SIG-M5 (cell line): ENCODE data around the gene B3GAT3.
"Not testable (repeated sequence)": the region's sequence is repeated elsewhere in the genome, so short reads cannot be mapped to it uniquely, and the experiment has no call there.

Source experiments
- DNase-seq: peaks from one replicate; lab custom pipeline; 2025; lab: John Stamatoyannopoulos, UW

Gene B3GAT3

GRCh38 chr11:62621567-62622470 is at the start of gene B3GAT3:
B3GAT3 (minus strand) TSS chr11:62621986; CDS start chr11:62621947, 39 bp downstream.
- DNase-seq: peak; percentile 46

GRCh38 chr11:62671236-62671607 is 49.4 kb upstream of the B3GAT3 start:
- DNase-seq: no peak

DNA sequence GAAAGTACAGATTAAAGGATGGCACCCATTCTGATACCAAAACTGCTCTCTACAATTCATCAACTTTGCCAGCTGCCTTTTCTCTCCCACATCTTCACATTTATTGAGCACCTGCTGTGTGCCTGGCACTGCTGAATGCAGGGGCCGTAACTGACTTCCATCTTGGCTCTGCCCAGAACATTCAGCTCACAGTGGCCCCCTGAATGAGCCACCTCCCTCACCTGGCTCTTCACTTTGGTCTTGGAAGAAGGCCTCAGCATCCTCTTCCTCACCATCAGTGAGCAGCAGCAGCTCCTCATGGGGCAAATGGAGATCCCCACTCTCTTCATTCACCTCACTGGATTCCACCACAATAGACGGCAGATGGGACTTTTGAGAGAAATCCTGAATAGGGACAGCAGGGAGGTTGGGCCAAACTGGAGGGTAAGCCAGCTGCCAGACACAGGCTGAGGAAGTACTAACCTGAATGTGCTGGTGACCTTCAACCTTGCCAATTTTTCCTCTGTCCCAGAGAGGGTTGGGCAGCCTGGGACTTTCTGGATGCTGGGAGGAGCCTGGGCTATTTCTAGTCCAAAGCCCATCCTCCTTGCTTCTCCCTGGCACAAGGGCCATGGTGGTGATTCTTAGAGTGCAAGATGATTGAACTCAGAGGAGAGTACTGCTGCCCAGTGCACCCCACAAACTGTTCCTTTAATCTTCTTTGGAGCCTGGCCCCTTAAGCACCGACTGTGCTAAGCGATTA is 47.8 kb upstream of the B3GAT3 start:
- DNase-seq: no peak

DNA sequence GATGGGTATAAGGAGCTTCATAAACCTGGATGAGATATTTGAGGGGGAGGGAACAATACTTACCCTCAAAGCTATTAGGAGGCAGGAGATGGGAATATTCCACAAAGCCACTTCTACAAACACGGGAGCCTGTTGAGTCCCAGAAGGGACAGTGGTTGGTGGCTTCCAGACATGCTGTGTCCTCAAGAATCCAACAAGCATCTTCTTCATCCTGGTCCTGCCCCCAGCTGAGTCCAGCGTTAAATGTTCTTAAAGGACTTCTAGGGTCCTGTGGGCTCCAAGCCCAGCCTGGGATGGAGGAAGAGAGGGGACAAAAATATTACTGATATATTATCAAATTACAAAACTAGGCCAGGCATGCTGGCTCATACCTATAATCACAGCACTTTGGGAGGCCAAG is 45.7 kb upstream of the B3GAT3 start:
- no peak for DNase-seq

GRCh38 chr11:62666259-62666926 is 44.6 kb upstream of the B3GAT3 start:
- DNase-seq: no peak

DNA sequence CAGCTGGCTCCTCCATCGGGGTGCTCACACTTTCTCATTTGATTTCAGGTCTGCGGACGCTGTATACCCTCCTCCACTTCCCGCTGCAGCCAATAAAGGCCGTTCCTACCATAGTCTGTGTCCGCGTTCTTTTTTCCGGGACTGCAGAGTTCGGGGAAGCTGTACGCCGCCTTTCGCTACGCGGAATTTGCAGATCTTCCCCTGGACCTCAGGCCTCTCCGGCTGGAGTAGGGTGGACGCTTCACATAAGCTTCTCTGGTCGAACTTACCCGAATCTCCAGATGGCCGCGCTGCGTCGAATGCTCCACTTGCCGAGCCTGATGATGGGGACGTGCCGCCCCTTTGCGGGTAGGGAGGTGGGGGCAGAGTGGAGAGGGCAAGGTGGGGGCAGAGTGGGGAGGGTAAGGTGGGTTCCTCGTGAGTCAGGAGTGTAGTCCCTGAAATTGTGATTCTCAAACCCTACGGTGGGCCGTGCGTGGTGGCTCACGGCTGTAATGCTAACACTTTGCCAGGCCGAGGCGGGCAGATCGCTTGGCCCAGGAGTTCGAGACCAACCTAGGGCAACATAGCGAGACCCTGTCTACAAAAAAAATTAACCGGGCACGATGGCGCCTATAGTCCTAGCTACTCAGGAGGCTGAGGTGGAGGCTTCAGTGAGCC is 43.9 kb upstream of the B3GAT3 start:
- no peak for DNase-seq

DNA sequence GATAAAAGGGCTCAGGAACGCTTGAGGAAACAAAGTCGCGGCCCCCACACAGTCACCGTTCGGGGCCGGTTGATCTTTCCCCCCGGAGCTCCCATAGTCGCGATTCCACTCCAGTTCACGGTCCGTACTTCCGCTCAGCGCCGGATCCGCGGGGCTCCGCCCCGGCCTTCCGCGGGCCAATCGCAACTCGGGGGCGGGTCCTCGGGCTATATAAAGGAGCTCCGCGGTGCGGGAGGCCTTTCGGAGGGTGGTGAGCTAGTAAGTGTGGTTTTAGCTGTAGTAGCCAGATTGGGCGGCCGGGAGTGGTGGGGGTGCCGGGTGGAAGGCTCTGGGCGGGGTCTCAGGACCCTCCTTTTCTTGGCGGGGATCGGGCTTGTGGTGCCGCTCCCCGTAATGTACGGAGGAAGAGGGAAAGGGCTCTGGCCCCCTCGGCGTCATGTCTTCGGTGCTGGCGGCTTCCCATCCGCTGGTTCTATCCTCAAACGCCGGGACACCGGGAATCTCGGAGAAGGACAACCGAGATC is 43.4 kb upstream of the B3GAT3 start, which contains the start of the genes C11orf98 and CSKMT:
Gene C11orf98, minus strand, starts transcription at position 136 of the 524 bp plus-strand sequence. Its CDS starts 41 bp downstream, at position 95.
Gene CSKMT, plus strand, starts transcription at position 238 of the 524 bp plus-strand sequence. CDS start 568 bp downstream, outside the sequence.
- peak; percentile 51 for DNase-seq

DNA sequence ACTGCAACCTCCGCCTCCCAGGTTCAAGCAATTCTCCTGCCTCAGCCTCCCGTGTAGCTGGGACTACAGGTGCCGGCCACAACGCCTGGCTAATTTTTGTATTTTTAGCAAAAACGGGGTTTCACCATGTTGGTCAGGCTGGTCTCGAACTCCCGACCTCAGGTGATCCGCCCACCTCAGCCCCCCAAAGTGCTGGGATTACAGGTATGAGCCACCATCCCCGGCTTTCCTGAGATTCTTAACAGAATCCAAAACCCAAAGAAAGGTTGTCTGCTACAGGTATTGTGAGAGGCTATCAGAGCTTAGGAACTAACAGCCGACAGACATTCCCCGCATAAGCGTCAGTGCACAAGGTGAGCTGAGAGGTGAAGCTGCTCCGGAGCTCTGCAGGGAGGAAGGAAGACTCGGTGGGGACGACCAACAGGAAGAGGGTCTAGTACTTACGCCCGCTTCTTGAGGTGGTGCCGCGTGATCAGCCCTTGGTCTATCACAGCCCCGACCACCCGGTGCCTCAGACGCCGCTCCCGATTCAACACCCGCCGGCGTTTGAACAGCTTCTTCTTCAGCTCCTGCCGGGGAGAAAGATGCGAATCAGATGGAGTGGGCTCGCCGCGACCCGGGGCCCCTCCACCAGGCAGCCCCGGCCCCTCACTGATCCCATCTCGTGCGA is 42.8 kb upstream of the B3GAT3 start:
- no peak for DNase-seq

DNA sequence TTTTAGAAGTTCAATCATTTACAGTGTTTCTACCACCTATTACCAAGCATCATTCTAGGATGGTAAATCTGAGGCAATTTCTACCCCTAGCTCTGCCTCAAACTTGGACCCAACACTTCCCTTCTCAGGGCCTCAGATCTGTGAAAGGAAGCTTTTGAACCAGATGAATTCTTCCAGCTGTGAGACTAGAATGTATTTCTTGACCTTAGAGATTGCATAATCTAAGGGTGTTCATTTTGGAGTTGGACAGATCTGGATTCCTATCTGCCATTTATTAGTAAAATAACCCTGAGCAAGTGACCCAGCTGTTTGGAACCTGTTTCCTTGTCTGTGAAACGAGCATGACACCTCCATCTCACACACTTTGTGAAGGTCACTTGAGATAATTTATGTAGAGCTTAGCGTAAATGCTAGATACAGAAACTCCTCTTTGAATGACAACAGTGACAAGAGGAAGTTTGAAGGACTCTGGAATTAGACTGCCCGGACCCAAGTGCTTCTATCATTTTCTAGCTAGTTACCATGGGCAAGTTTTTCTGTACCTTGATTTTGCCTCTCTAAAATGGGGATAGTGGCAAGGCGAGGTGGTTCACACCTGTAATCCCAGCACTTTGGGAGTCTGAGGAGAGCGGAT is 35.1 kb upstream of the B3GAT3 start:
- DNase-seq: no peak

- no peak for DNase-seq
Measured at GRCh38 chr11:62654297-62654696, 32.5 kb upstream of the B3GAT3 start.

DNA sequence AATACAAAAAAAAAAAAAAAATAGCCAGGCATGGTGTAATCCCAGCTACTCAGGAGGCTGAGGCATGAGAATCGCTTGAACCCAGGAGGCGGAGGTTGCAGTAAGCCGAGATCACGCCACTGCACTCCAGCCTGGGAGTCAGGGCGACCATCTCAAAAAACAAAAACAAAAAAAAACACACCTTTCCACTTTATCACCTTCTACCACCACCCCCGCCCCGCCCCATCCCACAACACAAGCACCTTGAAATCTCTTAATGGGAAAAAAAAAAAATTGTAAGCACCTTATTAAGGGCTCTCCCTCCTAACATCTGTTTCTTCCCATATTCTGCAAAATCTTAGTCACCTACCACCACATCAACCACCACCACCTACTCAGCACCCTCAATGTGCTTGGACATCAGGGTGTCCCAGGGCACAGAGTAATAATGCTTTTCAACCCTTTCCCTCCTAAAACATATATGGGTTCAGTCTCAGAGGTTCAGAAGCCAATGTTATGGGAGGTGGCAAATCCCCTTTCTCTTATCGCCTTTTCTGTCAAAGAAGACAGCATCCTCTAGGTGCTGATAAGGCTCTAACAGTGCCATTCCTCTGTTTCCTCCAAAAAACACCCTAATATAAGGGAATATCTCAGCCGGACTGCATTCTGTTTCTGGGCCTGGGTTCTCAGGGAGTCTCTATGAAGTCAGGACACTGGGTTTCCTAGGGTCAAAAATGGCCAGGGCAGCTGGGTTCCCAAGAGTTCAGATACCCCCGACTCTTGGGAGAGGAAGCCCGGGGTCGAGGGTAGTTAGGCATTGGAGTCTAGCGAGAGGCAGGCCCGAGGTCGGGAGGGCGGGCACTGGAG is 30.6 kb upstream of the B3GAT3 start:
- DNase-seq: no peak

DNA sequence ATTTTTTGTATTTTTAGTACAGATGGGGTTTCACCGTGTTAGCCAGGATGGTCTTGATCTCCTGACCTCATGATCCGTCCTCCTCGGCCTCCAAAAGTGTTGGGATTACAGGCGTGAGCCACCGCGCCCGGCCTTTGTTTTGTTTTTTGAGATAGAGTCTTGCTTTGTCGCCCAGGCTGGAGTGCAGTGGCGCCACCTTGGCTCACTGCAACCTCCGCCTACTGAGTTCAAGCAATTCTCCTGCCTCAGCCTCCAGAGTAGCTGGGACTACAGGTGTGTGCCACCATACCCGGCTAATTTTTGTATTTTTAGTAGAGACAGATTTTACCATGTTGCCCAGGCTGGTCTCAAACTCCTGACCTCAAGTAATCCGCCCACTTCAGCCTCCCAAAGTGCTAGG is 28.5 kb upstream of the B3GAT3 start:
- not testable (repeated sequence) for DNase-seq

GRCh38 chr11:62649486-62649885 is 27.7 kb upstream of the B3GAT3 start:
- DNase-seq: no peak

DNA sequence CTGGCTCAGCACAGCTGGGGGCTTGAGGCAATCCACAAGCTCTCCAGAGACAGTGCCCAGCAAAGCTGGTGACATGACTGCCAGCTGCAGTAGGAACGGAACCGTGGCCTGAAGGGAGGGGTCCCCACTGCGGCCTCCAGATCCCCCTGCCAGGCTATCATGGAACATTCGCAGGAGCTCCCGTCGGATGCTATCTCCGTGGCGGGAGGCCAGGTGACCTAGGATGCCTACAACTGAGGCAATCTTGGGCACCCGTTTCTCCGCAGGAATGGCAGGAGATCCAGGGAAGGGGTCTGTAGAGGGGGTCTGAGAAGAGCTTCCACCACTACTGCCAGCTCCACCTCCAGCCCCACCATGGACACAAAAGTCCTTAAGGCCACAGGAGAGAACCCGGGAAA is 27.2 kb upstream of the B3GAT3 start:
- DNase-seq: no peak

GRCh38 chr11:62648185-62648966 is 26.6 kb upstream of the B3GAT3 start:
- DNase-seq: no peak

- DNase-seq: no peak
Measured at GRCh38 chr11:62647609-62648005, 25.8 kb upstream of the B3GAT3 start.

DNA sequence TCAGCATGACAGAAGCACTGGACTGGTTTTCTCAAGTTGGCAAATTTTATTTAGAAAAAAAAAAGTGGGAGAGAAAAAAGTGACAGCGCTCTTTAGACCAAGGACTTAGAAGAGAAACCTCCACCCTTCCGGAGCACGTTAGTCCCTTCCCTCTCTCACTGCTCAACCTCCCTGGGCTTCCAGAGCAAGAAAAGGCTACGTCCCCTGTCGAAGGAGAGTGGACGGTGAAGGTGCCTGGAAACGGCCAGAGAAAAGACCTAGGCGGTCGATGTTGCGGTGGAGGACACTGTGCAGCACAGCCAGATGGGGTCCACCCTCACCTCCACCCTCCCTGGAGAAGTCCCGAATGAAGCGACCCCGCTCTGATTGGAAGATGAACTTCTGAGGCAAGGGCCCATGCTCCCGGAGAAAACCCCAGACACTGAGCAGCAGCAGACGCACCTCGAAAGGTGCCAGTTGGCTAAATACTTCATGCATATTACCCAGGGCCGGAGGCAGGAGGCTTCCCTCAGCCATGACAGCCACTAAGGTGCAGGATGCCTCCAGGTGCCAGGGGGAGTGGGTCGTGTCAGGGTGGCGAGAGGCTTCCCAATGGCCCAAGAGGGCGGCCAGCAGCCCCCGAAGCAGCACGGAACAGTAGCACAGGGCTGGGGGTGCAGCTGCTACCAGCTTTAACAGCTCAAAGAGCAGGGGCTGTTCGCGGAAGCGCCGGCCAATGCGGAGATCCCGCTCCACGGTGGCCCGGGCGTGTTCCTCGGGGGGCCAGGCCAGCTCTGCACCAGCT is 25.2 kb upstream of the B3GAT3 start:
- no peak for DNase-seq
